CD4-positive, alpha-beta T cell (primary cell): ENCODE data around the gene OSBPL7. TPM values are rescaled to one million over a fixed set of nuclear protein-coding genes. Genes with fewer than 3 reads are reported as not detected.
A peak's percentile ranks its signal among the peaks of the same experiment; 100 is the strongest.

Experiments used
- ATAC-seq: fragments of 200-7000 bp; cut with Tn5 transposase; one replicate; pipeline ENCODE4 v1.10.0; 2022; ENCODE audit warnings: mild to moderate bottlenecking; ENCODE audit not compliant: poor library complexity
- CTCF ChIA-PET: fragments of 350-600 bp; sonication (Branson Sonifier 250); formaldehyde crosslinking; loops from one replicate; lab custom pipeline; 2021; ENCODE audit warnings: antibody characterized with exemption, inconsistent platforms; lab: Charles Lee
- POLR2A ChIA-PET: fragments of 350-600 bp; sonication (Branson Sonifier 250); formaldehyde crosslinking; loops from one replicate; lab custom pipeline; 2021; ENCODE audit warnings: antibody characterized with exemption, inconsistent platforms; lab: Charles Lee
- DNase-seq, 14 experiments: peaks; one replicate each; pipeline ENCODE4 v3.0.0-alpha.2; 2013 to 2020; ENCODE audit warnings: mixed read lengths in 2 of 14
- H3K27ac ChIP-seq, 2 donors: one replicate each; pipeline versions ENCODE4 v1.5.1 to v1.7.0; 2013; ENCODE audit warnings: low read length in 2 of 2, low read depth in 1 of 2, mild to moderate bottlenecking in 1 of 2
- H3K27me3 ChIP-seq, 2 experiments: 1 replicate in 1 of 2; 2 replicates in 1 of 2; pipeline versions ENCODE4 v1.6.1 to v1.7.0; 2013; ENCODE audit warnings: low read length in 2 of 2, control low read depth in 1 of 2, mild to moderate bottlenecking in 1 of 2, moderate library complexity in 1 of 2; ENCODE audit not compliant: insufficient read depth in 2 of 2, control insufficient read depth in 1 of 2
- H3K36me3 ChIP-seq: one replicate; pipeline ENCODE4 v1.6.1; 2013; ENCODE audit warnings: low read length, control low read depth; ENCODE audit not compliant: insufficient read depth
- H3K4me1 ChIP-seq: one replicate; pipeline ENCODE4 v1.6.1; 2013; ENCODE audit warnings: low read length, control low read depth; ENCODE audit not compliant: insufficient read depth
- H3K4me3 ChIP-seq: one replicate; pipeline ENCODE4 v1.5.1; 2013; ENCODE audit warnings: mild to moderate bottlenecking, low read length, moderate library complexity
- H3K9me3 ChIP-seq, 2 experiments: 1 replicate in 1 of 2; 2 replicates in 1 of 2; pipeline versions ENCODE4 v1.6.1 to v1.7.0; 2013; ENCODE audit warnings: low read length in 2 of 2, mild to moderate bottlenecking in 2 of 2, control low read depth in 1 of 2, moderate library complexity in 1 of 2; ENCODE audit not compliant: control insufficient read depth in 1 of 2, insufficient read depth in 1 of 2
- H3K27ac Mint-ChIP-seq: one replicate; pipeline ENCODE4 v1.8.0; 2020; ENCODE audit warnings: mixed read lengths
- H3K27me3 Mint-ChIP-seq: one replicate; pipeline ENCODE4 v1.8.0; 2021; ENCODE audit warnings: mixed read lengths
- H3K36me3 Mint-ChIP-seq: one replicate; pipeline ENCODE4 v1.8.0; 2021; ENCODE audit warnings: low read depth, mixed read lengths
- H3K4me1 Mint-ChIP-seq: one replicate; pipeline ENCODE4 v1.8.0; 2021; ENCODE audit warnings: low read depth, mixed read lengths
- H3K4me3 Mint-ChIP-seq: one replicate; pipeline ENCODE4 v1.8.0; 2020; ENCODE audit warnings: mild to moderate bottlenecking, mixed read lengths
- H3K9me3 Mint-ChIP-seq: one replicate; pipeline ENCODE4 v1.8.0; 2020; ENCODE audit warnings: mixed read lengths
- CTCF ChIP-seq: fragments of 200-600 bp; IDR thresholded peaks from one replicate; pipeline ENCODE4 v1.8.0; 2022; ENCODE audit warnings: antibody characterized with exemption, mild to moderate bottlenecking
- intact Hi-C, 2 experiments: fragments of 100-400 bp; cut with DNase I in 1 of 2; cut with micrococcal nuclease in 1 of 2; formaldehyde crosslinking; loops; one replicate each; pipeline versions ENCODE4 v1.15.1 to v1.9.0; 2023 to 2025; cut with DNase I, micrococcal nuclease
- total RNA-seq, 174 experiments: library from RNA in 2 of 174; stranded (reverse) in 2 of 174; gene quantifications; one replicate each; pipeline ENCODE4 v1.2.3 and lab custom pipeline; 2021 to 2026

OSBPL7 gene
- total RNA-seq, 2 experiments from 2014 or later, result 30.1 to 30.8 TPM

- H3K36me3 ChIP-seq, result peaks cover 17% of the 10 kb centered on the region
- intact Hi-C loops, result loop anchor here (1.0 to 10.0 kb wide), 5 partner anchors 49 to 778 kb away; partner anchors contain the start of genes CDK5RAP3 (in 2 of the 2), HOXB7 (in 1 of the 2) and HOXB8 (in 1 of the 2)
- CTCF ChIA-PET, result interaction anchor here (0.8 to 8.4 kb wide), 17 partner anchors 10 to 777 kb away, joined by 3 to 86 read pairs (median 6); partner anchors contain the start of genes CDK5RAP3, LRRC46, MRPL10 and OSBPL7
- H3K27me3 ChIP-seq, result peaks cover 25 to 26% of the 10 kb centered on the region in 2 experiments
- Mint-ChIP-seq H3K9me3 (no peaks in the 10 kb centered on the region), H3K4me3 (peak overlapping the region; percentile 94), H3K27me3 (peaks cover 30% of the 10 kb centered on the region), H3K4me1 (peaks cover 26% of the 10 kb centered on the region), H3K27ac (peak overlapping the region; percentile 41), H3K36me3 (no peaks in the 10 kb centered on the region)
- ATAC-seq, result no peak
- peaks cover 42% of the 10 kb centered on the region for H3K4me1 ChIP-seq
- DNase-seq, result peak in 2 of 14 experiments; percentile 27 to 32
- peak; percentile 25 for TF ChIP-seq CTCF
- peak overlapping the region; percentile 73 for H3K4me3 ChIP-seq
- no peaks in the 10 kb centered on the region for H3K9me3 ChIP-seq
- POLR2A ChIA-PET, result interaction anchor here (0.9 to 4.6 kb wide), 13 partner anchors 9 to 129 kb away, joined by 3 to 46 read pairs (median 5); partner anchors contain the start of genes CDK5RAP3, LRRC46, MRPL10 and OSBPL7
- H3K27ac ChIP-seq, result no peak overlapping the region
Observed at GRCh38 chr17:47841488-47842291, 20.1 kb upstream of the OSBPL7 start.

- H3K9me3 ChIP-seq, result no peaks in the 10 kb centered on the region
- intact Hi-C loops, result loop anchor here (1.0 to 10.0 kb wide), 5 partner anchors 49 to 778 kb away; partner anchors contain the start of genes CDK5RAP3 (in 1 of the 2), HOXB7 (in 1 of the 2) and HOXB8 (in 1 of the 2)
- H3K4me1 Mint-ChIP-seq, result peaks cover 26% of the 10 kb centered on the region
- ATAC-seq (peak; percentile 89), DNase-seq (peak; percentile 70 to 91 (median 84))
- peaks cover 19% of the 10 kb centered on the region for H3K36me3 ChIP-seq
- H3K4me1 ChIP-seq, result peaks cover 38% of the 10 kb centered on the region
- ChIA-PET POLR2A (interaction anchor here (0.9 to 4.6 kb wide), 13 partner anchors 9 to 130 kb away, joined by 3 to 46 read pairs (median 5); partner anchors contain the start of genes CDK5RAP3, LRRC46, MRPL10 and OSBPL7), CTCF (interaction anchor here (0.6 to 2.4 kb wide), 17 partner anchors 10 to 778 kb away, joined by 3 to 66 read pairs (median 6); partner anchors contain the start of genes CDK5RAP3, LRRC46, MRPL10 and OSBPL7)
- peak within 1 kb of the TSS in 1 of 2 donors; percentile 47 for H3K27ac ChIP-seq
- no peaks in the 10 kb centered on the region for H3K9me3 Mint-ChIP-seq
- H3K27ac Mint-ChIP-seq, result peak within 1 kb of the TSS; percentile 41
- peaks cover 17 to 19% of the 10 kb centered on the region in 2 experiments for H3K27me3 ChIP-seq
- H3K36me3 Mint-ChIP-seq, result no peaks in the 10 kb centered on the region
- peak within 1 kb of the TSS; percentile 94 for H3K4me3 Mint-ChIP-seq
- peak within 1 kb of the TSS; percentile 73 for H3K4me3 ChIP-seq
- peak; percentile 93 for TF ChIP-seq CTCF
- H3K27me3 Mint-ChIP-seq, result peaks cover 22% of the 10 kb centered on the region
Observed at GRCh38 chr17:47840742-47841487, 19.3 kb upstream of the OSBPL7 start, which contains the start of gene SCRN2. TSS of gene SCRN2 (minus strand) at chr17:47841273. CDS start at chr17:47840843, 430 bp downstream.
